GM23338 (cell line): ENCODE measurements around the gene ITSN2. TPM values are rescaled to one million over a fixed set of nuclear protein-coding genes. Genes with fewer than 3 reads are reported as not detected.

Experiments
- ATAC-seq: fragments of 200-7000 bp; cut with Tn5 transposase; 3 replicates; pipeline ENCODE4 v1.9.1; 2020
- DNase-seq: peaks from one replicate; pipeline ENCODE4 v3.0.0-alpha.2; 2015; ENCODE audit warnings: low spot score
- H2AFZ ChIP-seq: fragments of 200-600 bp; sonication (generic); 2 replicates; pipeline ENCODE4 v1.8.0; 2016; ENCODE audit warnings: antibody characterized with exemption, mild to moderate bottlenecking, moderate library complexity
- H3F3A ChIP-seq: fragments of 200-600 bp; sonication (generic); replicated peaks from 2 replicates; pipeline ENCODE4 v1.8.0; 2017; ENCODE audit warnings: antibody characterized with exemption, mixed run types, low read depth
- H3K27ac ChIP-seq: fragments of 200-600 bp; sonication (generic); 2 replicates; pipeline ENCODE4 v1.6.1; 2016; ENCODE audit warnings: low read depth
- H3K27me3 ChIP-seq: fragments of 200-600 bp; sonication (generic); 2 replicates; pipeline ENCODE4 v1.8.0; 2016; ENCODE audit warnings: mild to moderate bottlenecking, mixed run types, moderate library complexity; ENCODE audit not compliant: insufficient read depth
- H3K36me3 ChIP-seq: fragments of 200-600 bp; sonication (generic); 2 replicates; pipeline ENCODE4 v1.8.0; 2016; ENCODE audit warnings: mild to moderate bottlenecking; ENCODE audit not compliant: insufficient read depth
- H3K4me1 ChIP-seq: fragments of 200-600 bp; sonication (generic); 2 replicates; pipeline ENCODE4 v1.8.0; 2016; ENCODE audit warnings: mild to moderate bottlenecking, moderate library complexity; ENCODE audit not compliant: insufficient read depth
- H3K4me2 ChIP-seq: fragments of 200-600 bp; sonication (generic); 2 replicates; pipeline ENCODE4 v1.7.1; 2017; ENCODE audit warnings: mixed run types
- H3K4me3 ChIP-seq: fragments of 200-600 bp; sonication (generic); 2 replicates; pipeline ENCODE4 v1.6.1; 2016; ENCODE audit warnings: mixed run types
- H3K79me2 ChIP-seq: fragments of 200-600 bp; sonication (generic); replicated peaks from 2 replicates; pipeline ENCODE4 v1.8.0; 2017; ENCODE audit warnings: mild to moderate bottlenecking; ENCODE audit not compliant: insufficient read depth
- H3K9me2 ChIP-seq: fragments of 200-600 bp; sonication (generic); 2 replicates; pipeline ENCODE4 v1.8.0; 2017; ENCODE audit not compliant: insufficient read depth
- H4K20me1 ChIP-seq: fragments of 200-600 bp; sonication (generic); replicated peaks from 2 replicates; pipeline ENCODE4 v1.8.0; 2017; ENCODE audit warnings: mild to moderate bottlenecking; ENCODE audit not compliant: insufficient read depth
- H3K27ac Mint-ChIP-seq: 2 replicates; pipeline ENCODE4 v1.8.0; 2020; ENCODE audit warnings: inconsistent platforms, mild to moderate bottlenecking, moderate library complexity, mixed read lengths
- H3K27me3 Mint-ChIP-seq: 3 replicates; pipeline ENCODE4 v1.8.0; 2022; ENCODE audit warnings: low read depth, mild to moderate bottlenecking, moderate library complexity, mixed read lengths, inconsistent platforms; ENCODE audit not compliant: insufficient read depth, poor library complexity
- H3K36me3 Mint-ChIP-seq: 3 replicates; pipeline ENCODE4 v1.8.0; 2021; ENCODE audit warnings: low read depth, mild to moderate bottlenecking, inconsistent platforms, moderate library complexity, mixed read lengths
- H3K4me1 Mint-ChIP-seq: 3 replicates; pipeline ENCODE4 v1.8.0; 2020; ENCODE audit warnings: mild to moderate bottlenecking, inconsistent platforms, mixed read lengths
- H3K4me3 Mint-ChIP-seq: 3 replicates; pipeline ENCODE4 v1.8.0; 2021; ENCODE audit warnings: moderate library complexity, mild to moderate bottlenecking, inconsistent platforms, mixed read lengths
- H3K9me3 Mint-ChIP-seq: 3 replicates; pipeline ENCODE4 v1.8.0; 2020; ENCODE audit warnings: moderate library complexity, mild to moderate bottlenecking, inconsistent platforms, mixed read lengths
- CREB1 ChIP-seq: fragments of 250-450 bp; sonication (Bioruptor Pico); IDR thresholded peaks from 2 replicates; pipeline ENCODE4 v1.5.0; 2020; ENCODE audit warnings: low read depth, mild to moderate bottlenecking, moderate library complexity
- EZH2 ChIP-seq: fragments of 200-600 bp; sonication (generic); IDR thresholded peaks from one replicate; pipeline ENCODE4 v1.8.0; 2017; ENCODE audit warnings: antibody characterized with exemption, mild to moderate bottlenecking, low read depth; ENCODE audit not compliant: unreplicated experiment
- EZH2phosphoT487 ChIP-seq: fragments of 200-600 bp; sonication (generic); IDR thresholded peaks from one replicate; pipeline ENCODE4 v1.8.1; 2018; ENCODE audit warnings: antibody characterized with exemption; ENCODE audit not compliant: unreplicated experiment
- JUNB ChIP-seq: IDR thresholded peaks from one replicate; pipeline ENCODE4 v1.6.1; 2016; ENCODE audit warnings: antibody characterized with exemption; ENCODE audit not compliant: unreplicated experiment
- NANOG ChIP-seq: IDR thresholded peaks from 2 replicates; pipeline ENCODE4 v1.6.1; 2016; ENCODE audit warnings: antibody characterized with exemption, borderline replicate concordance
- POLR2AphosphoS5 ChIP-seq: IDR thresholded peaks from 2 replicates; pipeline ENCODE4 v1.6.1; 2016; ENCODE audit warnings: antibody characterized with exemption, low read depth
- STAT1 ChIP-seq: IDR thresholded peaks from one replicate; pipeline ENCODE4 v1.6.1; 2016; ENCODE audit warnings: antibody characterized with exemption; ENCODE audit not compliant: unreplicated experiment
- ZNF114 ChIP-seq: fragments of 250-450 bp; sonication (Bioruptor Pico); IDR thresholded peaks from 2 replicates; pipeline ENCODE4 v1.5.0; 2020; ENCODE audit warnings: mild to moderate bottlenecking, moderate library complexity
- ZNF331 ChIP-seq: fragments of 250-450 bp; sonication (Bioruptor Pico); IDR thresholded peaks from 2 replicates; pipeline ENCODE4 v1.5.0; 2020; ENCODE audit warnings: low read depth, mild to moderate bottlenecking, moderate library complexity
- polyA plus RNA-seq: library from polyadenylated mRNA; unstranded; fragments of >200 nt; fragmentation: Nextera tagmentation; extraction: Ambion mirVana; gene quantifications from 2 replicates; pipeline ENCODE4 v1.2.1, GENCODE V29; 2016
- total RNA-seq: library from RNA; depleted of rRNA; stranded (reverse); fragments of >200 nt; shearing (Covaris generic); gene quantifications from 2 replicates; pipeline ENCODE4 v1.2.3, GENCODE V29; 2014
- TF ChIP-seq, protein P1 (sequence below): IDR thresholded peaks from one replicate; pipeline ENCODE4 v1.6.1; 2018; ENCODE audit warnings: antibody characterized with exemption; ENCODE audit not compliant: unreplicated experiment
- TF ChIP-seq, protein P2 (sequence below), 2 experiments: fragments of 200-600 bp in 1 of 2; sonication (generic) in 1 of 2; conservative IDR thresholded peaks; 2 replicates each; pipeline versions ENCODE4 v1.5.1 to v1.6.1; 2016 to 2017; ENCODE audit warnings: antibody characterized with exemption in 2 of 2, low read depth in 2 of 2, mild to moderate bottlenecking in 2 of 2, moderate library complexity in 1 of 2
- TF ChIP-seq, protein P3 (sequence below): fragments of 250-450 bp; sonication (Bioruptor Pico); IDR thresholded peaks from 2 replicates; pipeline ENCODE4 v1.5.0; 2020; ENCODE audit warnings: mild to moderate bottlenecking, moderate library complexity
- TF ChIP-seq, protein P4 (sequence below): IDR thresholded peaks from 2 replicates; pipeline ENCODE4 v1.6.1; 2016; ENCODE audit warnings: antibody characterized with exemption

ITSN2 gene
- total and polyA plus RNA-seq, 2 experiments from 2014 or later, result 17.1 to 17.8 TPM

DNA sequence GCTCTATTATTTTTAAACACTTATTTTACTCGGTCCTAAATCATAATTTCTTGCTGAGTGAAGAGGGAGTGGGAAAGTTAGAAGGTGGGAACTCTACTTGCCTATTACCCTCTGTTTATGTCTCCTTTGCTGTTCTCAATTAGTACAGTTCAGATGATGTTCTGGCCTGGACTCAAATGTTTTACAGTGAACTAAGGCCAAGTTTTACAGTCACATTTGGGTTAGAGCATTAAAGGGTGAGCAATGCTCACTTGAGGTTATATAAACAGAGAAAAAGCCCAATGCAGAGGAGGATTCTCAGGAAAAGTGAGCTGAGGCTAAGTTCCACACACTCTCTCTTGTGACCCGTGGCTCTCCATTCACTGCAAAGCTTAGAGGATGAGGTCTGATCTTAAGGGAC is 52.4 kb downstream of the ITSN2 start:
- DNase-seq (no peak), ATAC-seq (no peak)
- Histone ChIP-seq H3K9me2 (no peaks in the 10 kb centered on the region), H3F3A (no peaks in the 10 kb centered on the region), H4K20me1 (no peaks in the 10 kb centered on the region), H3K79me2 (no peaks in the 10 kb centered on the region), H3K4me2 (no peak overlapping the region), H3K4me3 (no peak overlapping the region), H3K4me1 (no peaks in the 10 kb centered on the region), H2AFZ (no peak overlapping the region), H3K36me3 (no peaks in the 10 kb centered on the region; the same call in 1 of the 2 replicates), H3K27ac (no peak overlapping the region), H3K27me3 (no peaks in the 10 kb centered on the region)
- TF ChIP-seq STAT1, result no peak
- TF ChIP-seq EZH2phosphoT487, result no peak
- TF ChIP-seq EZH2, result no peak
- TF ChIP-seq ZNF114, result no peak
- no peak for TF ChIP-seq ZNF331 (CRISPR knock-in tag)
- no peak for TF ChIP-seq CREB1 (CRISPR knock-in tag)
- TF ChIP-seq, protein P1, sequence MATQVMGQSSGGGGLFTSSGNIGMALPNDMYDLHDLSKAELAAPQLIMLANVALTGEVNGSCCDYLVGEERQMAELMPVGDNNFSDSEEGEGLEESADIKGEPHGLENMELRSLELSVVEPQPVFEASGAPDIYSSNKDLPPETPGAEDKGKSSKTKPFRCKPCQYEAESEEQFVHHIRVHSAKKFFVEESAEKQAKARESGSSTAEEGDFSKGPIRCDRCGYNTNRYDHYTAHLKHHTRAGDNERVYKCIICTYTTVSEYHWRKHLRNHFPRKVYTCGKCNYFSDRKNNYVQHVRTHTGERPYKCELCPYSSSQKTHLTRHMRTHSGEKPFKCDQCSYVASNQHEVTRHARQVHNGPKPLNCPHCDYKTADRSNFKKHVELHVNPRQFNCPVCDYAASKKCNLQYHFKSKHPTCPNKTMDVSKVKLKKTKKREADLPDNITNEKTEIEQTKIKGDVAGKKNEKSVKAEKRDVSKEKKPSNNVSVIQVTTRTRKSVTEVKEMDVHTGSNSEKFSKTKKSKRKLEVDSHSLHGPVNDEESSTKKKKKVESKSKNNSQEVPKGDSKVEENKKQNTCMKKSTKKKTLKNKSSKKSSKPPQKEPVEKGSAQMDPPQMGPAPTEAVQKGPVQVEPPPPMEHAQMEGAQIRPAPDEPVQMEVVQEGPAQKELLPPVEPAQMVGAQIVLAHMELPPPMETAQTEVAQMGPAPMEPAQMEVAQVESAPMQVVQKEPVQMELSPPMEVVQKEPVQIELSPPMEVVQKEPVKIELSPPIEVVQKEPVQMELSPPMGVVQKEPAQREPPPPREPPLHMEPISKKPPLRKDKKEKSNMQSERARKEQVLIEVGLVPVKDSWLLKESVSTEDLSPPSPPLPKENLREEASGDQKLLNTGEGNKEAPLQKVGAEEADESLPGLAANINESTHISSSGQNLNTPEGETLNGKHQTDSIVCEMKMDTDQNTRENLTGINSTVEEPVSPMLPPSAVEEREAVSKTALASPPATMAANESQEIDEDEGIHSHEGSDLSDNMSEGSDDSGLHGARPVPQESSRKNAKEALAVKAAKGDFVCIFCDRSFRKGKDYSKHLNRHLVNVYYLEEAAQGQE, result no peak
- TF ChIP-seq NANOG, result no peak
- TF ChIP-seq, protein P2, sequence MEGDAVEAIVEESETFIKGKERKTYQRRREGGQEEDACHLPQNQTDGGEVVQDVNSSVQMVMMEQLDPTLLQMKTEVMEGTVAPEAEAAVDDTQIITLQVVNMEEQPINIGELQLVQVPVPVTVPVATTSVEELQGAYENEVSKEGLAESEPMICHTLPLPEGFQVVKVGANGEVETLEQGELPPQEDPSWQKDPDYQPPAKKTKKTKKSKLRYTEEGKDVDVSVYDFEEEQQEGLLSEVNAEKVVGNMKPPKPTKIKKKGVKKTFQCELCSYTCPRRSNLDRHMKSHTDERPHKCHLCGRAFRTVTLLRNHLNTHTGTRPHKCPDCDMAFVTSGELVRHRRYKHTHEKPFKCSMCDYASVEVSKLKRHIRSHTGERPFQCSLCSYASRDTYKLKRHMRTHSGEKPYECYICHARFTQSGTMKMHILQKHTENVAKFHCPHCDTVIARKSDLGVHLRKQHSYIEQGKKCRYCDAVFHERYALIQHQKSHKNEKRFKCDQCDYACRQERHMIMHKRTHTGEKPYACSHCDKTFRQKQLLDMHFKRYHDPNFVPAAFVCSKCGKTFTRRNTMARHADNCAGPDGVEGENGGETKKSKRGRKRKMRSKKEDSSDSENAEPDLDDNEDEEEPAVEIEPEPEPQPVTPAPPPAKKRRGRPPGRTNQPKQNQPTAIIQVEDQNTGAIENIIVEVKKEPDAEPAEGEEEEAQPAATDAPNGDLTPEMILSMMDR (conservative IDR thresholded peaks at IDR 0.05; ENCODE audit: low read depth in 2 of 2), result no peak
- TF ChIP-seq, protein P3, sequence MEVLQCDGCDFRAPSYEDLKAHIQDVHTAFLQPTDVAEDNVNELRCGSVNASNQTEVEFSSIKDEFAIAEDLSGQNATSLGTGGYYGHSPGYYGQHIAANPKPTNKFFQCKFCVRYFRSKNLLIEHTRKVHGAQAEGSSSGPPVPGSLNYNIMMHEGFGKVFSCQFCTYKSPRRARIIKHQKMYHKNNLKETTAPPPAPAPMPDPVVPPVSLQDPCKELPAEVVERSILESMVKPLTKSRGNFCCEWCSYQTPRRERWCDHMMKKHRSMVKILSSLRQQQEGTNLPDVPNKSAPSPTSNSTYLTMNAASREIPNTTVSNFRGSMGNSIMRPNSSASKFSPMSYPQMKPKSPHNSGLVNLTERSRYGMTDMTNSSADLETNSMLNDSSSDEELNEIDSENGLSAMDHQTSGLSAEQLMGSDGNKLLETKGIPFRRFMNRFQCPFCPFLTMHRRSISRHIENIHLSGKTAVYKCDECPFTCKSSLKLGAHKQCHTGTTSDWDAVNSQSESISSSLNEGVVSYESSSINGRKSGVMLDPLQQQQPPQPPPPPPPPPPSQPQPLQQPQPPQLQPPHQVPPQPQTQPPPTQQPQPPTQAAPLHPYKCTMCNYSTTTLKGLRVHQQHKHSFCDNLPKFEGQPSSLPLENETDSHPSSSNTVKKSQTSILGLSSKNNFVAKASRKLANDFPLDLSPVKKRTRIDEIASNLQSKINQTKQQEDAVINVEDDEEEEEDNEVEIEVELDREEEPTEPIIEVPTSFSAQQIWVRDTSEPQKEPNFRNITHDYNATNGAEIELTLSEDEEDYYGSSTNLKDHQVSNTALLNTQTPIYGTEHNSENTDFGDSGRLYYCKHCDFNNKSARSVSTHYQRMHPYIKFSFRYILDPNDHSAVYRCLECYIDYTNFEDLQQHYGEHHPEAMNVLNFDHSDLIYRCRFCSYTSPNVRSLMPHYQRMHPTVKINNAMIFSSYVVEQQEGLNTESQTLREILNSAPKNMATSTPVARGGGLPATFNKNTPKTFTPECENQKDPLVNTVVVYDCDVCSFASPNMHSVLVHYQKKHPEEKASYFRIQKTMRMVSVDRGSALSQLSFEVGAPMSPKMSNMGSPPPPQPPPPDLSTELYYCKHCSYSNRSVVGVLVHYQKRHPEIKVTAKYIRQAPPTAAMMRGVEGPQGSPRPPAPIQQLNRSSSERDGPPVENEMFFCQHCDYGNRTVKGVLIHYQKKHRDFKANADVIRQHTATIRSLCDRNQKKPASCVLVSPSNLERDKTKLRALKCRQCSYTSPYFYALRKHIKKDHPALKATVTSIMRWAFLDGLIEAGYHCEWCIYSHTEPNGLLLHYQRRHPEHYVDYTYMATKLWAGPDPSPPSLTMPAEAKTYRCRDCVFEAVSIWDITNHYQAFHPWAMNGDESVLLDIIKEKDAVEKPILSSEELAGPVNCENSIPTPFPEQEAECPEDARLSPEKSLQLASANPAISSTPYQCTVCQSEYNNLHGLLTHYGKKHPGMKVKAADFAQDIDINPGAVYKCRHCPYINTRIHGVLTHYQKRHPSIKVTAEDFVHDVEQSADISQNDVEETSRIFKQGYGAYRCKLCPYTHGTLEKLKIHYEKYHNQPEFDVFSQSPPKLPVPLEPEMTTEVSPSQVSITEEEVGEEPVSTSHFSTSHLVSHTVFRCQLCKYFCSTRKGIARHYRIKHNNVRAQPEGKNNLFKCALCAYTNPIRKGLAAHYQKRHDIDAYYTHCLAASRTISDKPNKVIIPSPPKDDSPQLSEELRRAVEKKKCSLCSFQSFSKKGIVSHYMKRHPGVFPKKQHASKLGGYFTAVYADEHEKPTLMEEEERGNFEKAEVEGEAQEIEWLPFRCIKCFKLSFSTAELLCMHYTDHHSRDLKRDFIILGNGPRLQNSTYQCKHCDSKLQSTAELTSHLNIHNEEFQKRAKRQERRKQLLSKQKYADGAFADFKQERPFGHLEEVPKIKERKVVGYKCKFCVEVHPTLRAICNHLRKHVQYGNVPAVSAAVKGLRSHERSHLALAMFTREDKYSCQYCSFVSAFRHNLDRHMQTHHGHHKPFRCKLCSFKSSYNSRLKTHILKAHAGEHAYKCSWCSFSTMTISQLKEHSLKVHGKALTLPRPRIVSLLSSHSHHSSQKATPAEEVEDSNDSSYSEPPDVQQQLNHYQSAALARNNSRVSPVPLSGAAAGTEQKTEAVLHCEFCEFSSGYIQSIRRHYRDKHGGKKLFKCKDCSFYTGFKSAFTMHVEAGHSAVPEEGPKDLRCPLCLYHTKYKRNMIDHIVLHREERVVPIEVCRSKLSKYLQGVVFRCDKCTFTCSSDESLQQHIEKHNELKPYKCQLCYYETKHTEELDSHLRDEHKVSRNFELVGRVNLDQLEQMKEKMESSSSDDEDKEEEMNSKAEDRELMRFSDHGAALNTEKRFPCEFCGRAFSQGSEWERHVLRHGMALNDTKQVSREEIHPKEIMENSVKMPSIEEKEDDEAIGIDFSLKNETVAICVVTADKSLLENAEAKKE (CRISPR knock-in tag), result no peak
- TF ChIP-seq, protein P4, sequence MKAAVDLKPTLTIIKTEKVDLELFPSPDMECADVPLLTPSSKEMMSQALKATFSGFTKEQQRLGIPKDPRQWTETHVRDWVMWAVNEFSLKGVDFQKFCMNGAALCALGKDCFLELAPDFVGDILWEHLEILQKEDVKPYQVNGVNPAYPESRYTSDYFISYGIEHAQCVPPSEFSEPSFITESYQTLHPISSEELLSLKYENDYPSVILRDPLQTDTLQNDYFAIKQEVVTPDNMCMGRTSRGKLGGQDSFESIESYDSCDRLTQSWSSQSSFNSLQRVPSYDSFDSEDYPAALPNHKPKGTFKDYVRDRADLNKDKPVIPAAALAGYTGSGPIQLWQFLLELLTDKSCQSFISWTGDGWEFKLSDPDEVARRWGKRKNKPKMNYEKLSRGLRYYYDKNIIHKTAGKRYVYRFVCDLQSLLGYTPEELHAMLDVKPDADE, result no peak
- no peak for TF ChIP-seq JUNB
- no peak for TF ChIP-seq POLR2AphosphoS5
- no peaks in the 10 kb centered on the region for H3K9me3 Mint-ChIP-seq
- H3K4me3 Mint-ChIP-seq, result no peak overlapping the region
- peaks cover 17% of the 10 kb centered on the region; the same call in 2 of the 3 replicates for H3K36me3 Mint-ChIP-seq
- peaks cover 7% of the 10 kb centered on the region; the same call in 2 of the 3 replicates for H3K4me1 Mint-ChIP-seq
- no peaks in the 10 kb centered on the region for H3K27me3 Mint-ChIP-seq
- H3K27ac Mint-ChIP-seq, result no peak overlapping the region
